GM12872 (cell line): ENCODE results near the gene DENND1A.

Experiments used
- TF ChIP-seq, protein P1 (sequence below): IDR thresholded peaks from 3 replicates; pipeline ENCODE4 v1.5.1; 2011; ENCODE audit warnings: low read depth, mild to moderate bottlenecking, low read length, moderate library complexity; ENCODE audit not compliant: insufficient read depth

The DENND1A gene

DNA sequence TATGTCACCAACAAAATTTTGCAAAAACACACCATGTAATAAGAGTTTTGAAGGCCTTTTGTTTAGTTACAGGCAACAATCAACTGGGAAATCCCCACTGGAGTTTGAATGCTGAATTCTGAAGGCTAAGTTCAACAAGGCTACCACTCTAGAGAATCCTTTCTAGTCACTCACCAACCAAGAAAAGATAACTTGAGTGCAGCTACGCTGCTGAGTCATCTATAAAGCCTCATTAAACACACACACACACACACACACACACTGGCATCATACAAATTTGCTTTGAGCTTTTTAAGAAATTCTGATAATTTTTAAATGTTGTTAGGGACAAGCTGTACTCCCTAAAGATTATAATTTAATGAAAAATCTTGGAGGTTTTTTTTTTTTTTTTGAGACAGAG lies 219.6 kb downstream of the DENND1A start:
- TF ChIP-seq, protein P1, sequence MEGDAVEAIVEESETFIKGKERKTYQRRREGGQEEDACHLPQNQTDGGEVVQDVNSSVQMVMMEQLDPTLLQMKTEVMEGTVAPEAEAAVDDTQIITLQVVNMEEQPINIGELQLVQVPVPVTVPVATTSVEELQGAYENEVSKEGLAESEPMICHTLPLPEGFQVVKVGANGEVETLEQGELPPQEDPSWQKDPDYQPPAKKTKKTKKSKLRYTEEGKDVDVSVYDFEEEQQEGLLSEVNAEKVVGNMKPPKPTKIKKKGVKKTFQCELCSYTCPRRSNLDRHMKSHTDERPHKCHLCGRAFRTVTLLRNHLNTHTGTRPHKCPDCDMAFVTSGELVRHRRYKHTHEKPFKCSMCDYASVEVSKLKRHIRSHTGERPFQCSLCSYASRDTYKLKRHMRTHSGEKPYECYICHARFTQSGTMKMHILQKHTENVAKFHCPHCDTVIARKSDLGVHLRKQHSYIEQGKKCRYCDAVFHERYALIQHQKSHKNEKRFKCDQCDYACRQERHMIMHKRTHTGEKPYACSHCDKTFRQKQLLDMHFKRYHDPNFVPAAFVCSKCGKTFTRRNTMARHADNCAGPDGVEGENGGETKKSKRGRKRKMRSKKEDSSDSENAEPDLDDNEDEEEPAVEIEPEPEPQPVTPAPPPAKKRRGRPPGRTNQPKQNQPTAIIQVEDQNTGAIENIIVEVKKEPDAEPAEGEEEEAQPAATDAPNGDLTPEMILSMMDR = no peak

DNA sequence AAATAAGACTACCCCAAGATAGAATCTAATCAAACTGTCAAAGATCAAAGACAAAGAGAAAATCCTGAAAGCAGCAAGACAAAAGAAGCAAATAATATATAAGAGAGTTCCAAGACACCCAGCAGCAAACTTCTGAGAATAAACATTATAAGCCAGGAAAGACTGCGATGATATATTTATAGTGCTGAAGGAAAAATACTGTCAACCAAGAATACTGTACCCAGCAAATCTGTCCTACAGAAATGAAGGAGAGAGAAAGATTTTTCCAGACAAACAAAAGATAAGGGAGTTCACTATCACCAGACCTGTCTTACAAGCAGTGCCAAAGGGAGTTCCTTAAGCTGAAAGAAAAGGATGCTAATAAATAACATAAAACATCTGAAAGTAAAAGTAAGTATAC lies 227.4 kb downstream of the DENND1A start:
- TF ChIP-seq, protein P1 = no peak

DNA sequence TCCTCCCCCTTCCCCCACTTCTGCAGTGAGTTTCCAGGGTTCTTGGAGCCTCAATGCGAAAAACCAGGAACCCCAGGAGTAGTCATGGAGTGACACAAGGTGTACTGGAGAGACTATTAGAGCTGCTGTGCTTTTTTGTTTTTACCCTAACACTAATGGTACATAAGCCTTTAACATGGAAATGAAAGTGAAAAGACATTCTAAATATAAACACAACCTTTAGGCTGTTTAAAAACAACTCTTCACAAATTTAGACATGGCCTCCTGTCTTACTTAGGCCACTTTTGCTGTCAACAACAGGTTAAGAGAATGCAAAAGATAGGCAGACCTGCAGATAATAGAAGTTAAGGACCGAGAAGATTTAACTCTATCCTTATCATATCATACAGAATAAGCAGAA lies 232.2 kb downstream of the DENND1A start:
- TF ChIP-seq, protein P1 = no peak

DNA sequence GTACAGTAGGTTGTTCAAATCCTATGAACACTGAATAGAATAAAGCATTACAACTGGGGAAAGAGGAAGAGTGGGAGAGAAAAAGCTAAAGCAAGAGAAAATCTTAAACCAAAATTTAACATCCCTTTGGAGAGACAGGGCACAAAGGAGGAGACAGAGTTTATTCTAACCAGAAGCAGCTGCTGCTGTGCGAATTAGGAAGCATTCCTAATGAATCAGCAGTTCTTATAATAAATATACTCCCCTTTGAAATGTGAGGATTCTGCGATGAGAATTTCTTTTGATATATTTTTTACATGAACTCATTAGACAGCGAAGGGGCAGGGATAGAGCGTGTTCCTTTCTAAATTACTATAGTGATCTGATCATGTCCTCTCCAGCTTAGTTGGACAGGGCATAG lies 233.4 kb downstream of the DENND1A start:
- TF ChIP-seq, protein P1 = no peak

DNA sequence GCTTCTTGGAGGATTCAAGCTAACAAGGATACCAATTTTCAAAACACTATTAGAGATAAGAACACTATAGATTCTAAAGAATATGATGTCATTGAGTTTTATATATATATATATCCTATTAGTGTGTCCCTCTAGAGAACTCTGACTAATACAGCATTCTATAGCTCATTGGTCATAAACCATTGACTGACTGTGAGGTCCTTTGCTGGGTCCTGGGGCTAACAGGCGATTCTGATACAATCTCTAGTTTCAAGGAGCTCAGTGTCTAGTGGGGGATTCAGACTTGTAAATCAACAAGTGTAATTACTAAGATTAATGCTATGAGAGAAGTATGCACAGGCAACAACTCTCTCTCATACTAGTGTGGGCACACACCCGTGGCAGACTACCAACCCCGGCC lies 234.5 kb downstream of the DENND1A start:
- TF ChIP-seq, protein P1 = no peak

DNA sequence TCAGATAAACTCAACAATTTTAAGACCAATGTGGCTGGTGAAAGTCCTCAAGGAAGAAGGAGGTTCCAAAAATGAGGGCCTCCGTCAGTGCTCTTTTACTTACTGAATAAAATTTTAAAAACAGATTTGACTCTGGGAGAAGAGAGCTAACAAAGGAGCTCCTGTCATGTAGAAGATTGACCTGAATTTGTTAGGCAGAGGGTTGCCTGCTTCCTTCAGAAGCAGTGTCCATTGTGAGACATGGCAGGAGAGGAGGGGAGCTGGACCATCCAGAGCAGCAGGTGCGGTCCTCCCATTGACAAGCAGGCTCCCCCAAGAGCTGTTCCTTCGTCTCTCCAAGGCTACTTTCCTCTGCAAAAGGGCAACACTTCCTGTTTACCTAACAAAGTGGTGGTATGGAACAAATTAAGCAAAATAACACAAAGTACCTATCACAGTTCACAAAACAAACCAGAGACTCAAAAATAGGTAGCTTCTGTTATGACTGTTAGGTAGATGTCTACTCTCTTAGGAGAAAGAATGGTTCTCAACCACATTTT lies 238.1 kb downstream of the DENND1A start:
- TF ChIP-seq, protein P1 = no peak

DNA sequence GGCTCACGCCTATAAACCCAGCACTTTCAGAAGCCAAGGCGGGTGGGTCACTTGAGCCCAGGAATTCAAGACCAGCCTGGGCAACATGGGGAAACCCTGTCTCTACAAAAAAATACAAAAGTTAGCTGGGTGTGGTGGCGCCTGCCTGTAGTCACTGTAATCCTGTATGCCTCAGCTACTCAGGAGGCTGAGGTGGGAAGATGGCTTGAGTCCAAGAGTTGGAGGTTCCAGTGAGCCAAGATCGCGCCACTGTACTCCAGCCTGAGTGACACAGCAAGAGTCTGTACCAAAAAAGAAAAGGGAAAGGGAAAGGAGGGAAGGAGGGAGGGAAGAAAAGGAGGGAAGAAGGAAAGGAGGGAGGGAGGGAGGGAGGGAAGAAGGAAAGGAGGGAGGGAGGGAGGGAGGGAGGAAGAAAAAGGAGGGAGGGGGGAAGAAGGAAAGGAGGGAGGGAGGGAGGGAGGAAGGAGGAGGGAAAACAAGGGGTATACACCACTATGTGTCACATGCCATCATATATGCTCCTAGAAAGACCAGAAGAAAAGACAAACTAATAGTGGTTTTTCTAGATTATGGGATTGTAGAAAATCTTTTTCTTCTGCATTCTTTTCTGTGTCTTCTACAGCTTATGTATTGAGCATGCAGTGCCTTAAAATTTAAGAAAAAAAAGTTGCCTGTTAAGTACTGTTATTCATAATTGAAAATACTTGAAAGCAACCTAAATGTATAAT lies 240.1 kb downstream of the DENND1A start:
- TF ChIP-seq, protein P1 = no peak
